Neural cell (in vitro differentiated cells): ENCODE results near the gene SELL. TPM values are rescaled to one million over a fixed set of nuclear protein-coding genes. Genes with fewer than 3 reads are reported as not detected.

ENCODE experiments used
- H2AFZ ChIP-seq: fragments of 200-600, 300-800 bp; sonication (generic), shearing (Covaris generic); 2 replicates; pipeline ENCODE4 v1.6.0; 2014; ENCODE audit warnings: low read depth, mild to moderate bottlenecking, antibody characterized with exemption, low read length, moderate library complexity
- H3F3A ChIP-seq: fragments of 200-600 bp; shearing (Covaris generic); 2 replicates; pipeline ENCODE4 v1.6.1; 2016; ENCODE audit warnings: mild to moderate bottlenecking, moderate library complexity, mixed read lengths, antibody characterized with exemption, low read length; ENCODE audit not compliant: insufficient read depth, poor library complexity, severe bottlenecking
- H3K27ac ChIP-seq: fragments of 200-600, 300-800 bp; sonication (generic), shearing (Covaris generic); 2 replicates; pipeline ENCODE4 v1.5.1; 2014; ENCODE audit warnings: mild to moderate bottlenecking, low read length, moderate library complexity
- H3K27me3 ChIP-seq: fragments of 300-800, 200-600 bp; sonication (generic), shearing (Covaris generic); 2 replicates; pipeline ENCODE4 v1.6.0; 2014; ENCODE audit warnings: mild to moderate bottlenecking, low read depth, low read length, moderate library complexity; ENCODE audit not compliant: insufficient read depth
- H3K36me3 ChIP-seq: fragments of 300-800, 200-600 bp; sonication (generic), shearing (Covaris generic); 2 replicates; pipeline ENCODE4 v1.5.1; 2014; ENCODE audit warnings: mild to moderate bottlenecking, antibody characterized with exemption, low read length, moderate library complexity; ENCODE audit not compliant: insufficient read depth
- H3K4me2 ChIP-seq: fragments of 300-800, 200-600 bp; sonication (generic), shearing (Covaris generic); 2 replicates; pipeline ENCODE4 v1.6.0; 2014; ENCODE audit warnings: mild to moderate bottlenecking, low read length
- H3K4me3 ChIP-seq: fragments of 300-800, 200-600 bp; sonication (generic), shearing (Covaris generic); 2 replicates; pipeline ENCODE4 v1.5.1; 2014; ENCODE audit warnings: mild to moderate bottlenecking, low read length, moderate library complexity
- H3K79me2 ChIP-seq: fragments of 200-600 bp; shearing (Covaris generic); replicated peaks from 2 replicates; pipeline ENCODE4 v1.6.0; 2014; ENCODE audit warnings: mild to moderate bottlenecking, low read length, moderate library complexity; ENCODE audit not compliant: insufficient read depth
- H3K9ac ChIP-seq: fragments of 300-800, 200-600 bp; sonication (generic), shearing (Covaris generic); 2 replicates; pipeline ENCODE4 v1.6.1; 2016; ENCODE audit warnings: mild to moderate bottlenecking, low read length, mixed read lengths
- H3K9me2 ChIP-seq: fragments of 200-600 bp; shearing (Covaris generic); 2 replicates; pipeline ENCODE4 v1.6.1; 2016; ENCODE audit warnings: mild to moderate bottlenecking, low read length, mixed read lengths; ENCODE audit not compliant: insufficient read depth
- H3K9me3 ChIP-seq: fragments of 200-600, 300-800 bp; sonication (generic), shearing (Covaris generic); 2 replicates; pipeline ENCODE4 v1.6.1; 2016; ENCODE audit warnings: mild to moderate bottlenecking, mixed run types, low read length, moderate library complexity, mixed read lengths
- H4K20me1 ChIP-seq: fragments of 200-600 bp; shearing (Covaris generic); 2 replicates; pipeline ENCODE4 v1.6.1; 2016; ENCODE audit warnings: mild to moderate bottlenecking, mixed run types; ENCODE audit not compliant: insufficient read depth
- CTCF ChIP-seq: fragments of 450-650 bp; IDR thresholded peaks from 2 replicates; pipeline ENCODE4 v1.5.1; 2014; ENCODE audit warnings: antibody characterized with exemption, mild to moderate bottlenecking, moderate library complexity; ENCODE audit not compliant: poor library complexity, severe bottlenecking
- EP300 ChIP-seq: fragments of 450-650 bp; conservative IDR thresholded peaks from 2 replicates; pipeline ENCODE4 v1.6.1; 2014; ENCODE audit warnings: antibody characterized with exemption, mild to moderate bottlenecking, moderate library complexity; ENCODE audit not compliant: poor library complexity, severe bottlenecking
- EZH2 ChIP-seq: fragments of 200-600, 300-800 bp; shearing (Covaris generic), sonication (generic); IDR thresholded peaks from 2 replicates; pipeline ENCODE4 v1.6.1; 2014; ENCODE audit warnings: antibody characterized with exemption, low read length, borderline replicate concordance, mild to moderate bottlenecking; ENCODE audit not compliant: insufficient read depth, poor library complexity, severe bottlenecking
- MXI1 ChIP-seq: fragments of 450-650 bp; conservative IDR thresholded peaks from 2 replicates; pipeline ENCODE4 v1.6.1; 2014; ENCODE audit warnings: antibody characterized with exemption, mild to moderate bottlenecking; ENCODE audit not compliant: poor library complexity, severe bottlenecking
- POLR2AphosphoS5 ChIP-seq: IDR thresholded peaks from 2 replicates; pipeline ENCODE4 v1.6.1; 2012
- RAD21 ChIP-seq: fragments of 450-650 bp; conservative IDR thresholded peaks from 2 replicates; pipeline ENCODE4 v1.6.1; 2014; ENCODE audit warnings: antibody characterized with exemption, mild to moderate bottlenecking, moderate library complexity
- REST ChIP-seq: IDR thresholded peaks from 2 replicates; pipeline ENCODE4 v1.6.1; 2012; ENCODE audit warnings: borderline replicate concordance
- SMC3 ChIP-seq: fragments of 450-650 bp; conservative IDR thresholded peaks from 2 replicates; pipeline ENCODE4 v1.6.1; 2014; ENCODE audit warnings: antibody characterized with exemption, mild to moderate bottlenecking, moderate library complexity; ENCODE audit not compliant: poor library complexity
- TAF1 ChIP-seq: IDR thresholded peaks from 2 replicates; pipeline ENCODE4 v1.6.1; 2012; ENCODE audit warnings: low read depth
- polyA plus RNA-seq: library from polyadenylated mRNA; depleted of rRNA; stranded (reverse); fragments of >200 nt; gene quantifications from 2 replicates; pipeline ENCODE4 v1.2.3, GENCODE V29; 2014

Gene SELL
- polyA plus RNA-seq, 1 donor from 2014 or later: not detected

GRCh38 chr1:169746550-169746949, 35.1 kb upstream of the SELL start:
- Histone ChIP-seq H3K27me3 (no peaks in the 10 kb centered on the region), H2AFZ (no peak overlapping the region), H3K27ac (no peak overlapping the region), H3K4me3 (no peak overlapping the region), H3K4me2 (no peak overlapping the region), H3K36me3 (no peaks in the 10 kb centered on the region), H3K79me2 (no peaks in the 10 kb centered on the region), H4K20me1 (no peaks in the 10 kb centered on the region), H3K9me2 (no peaks in the 10 kb centered on the region), H3K9me3 (no peaks in the 10 kb centered on the region), H3F3A (no peaks in the 10 kb centered on the region), H3K9ac (no peak overlapping the region)
- TF ChIP-seq RAD21 (no peak), EZH2 (no peak), SMC3 (no peak), POLR2AphosphoS5 (no peak), TAF1 (no peak), CTCF (no peak), MXI1 (no peak), REST (no peak), EP300 (no peak)

- no peak overlapping the region for H3K27ac ChIP-seq
- no peak for TF ChIP-seq SMC3
- TF ChIP-seq CTCF: no peak
- no peak for TF ChIP-seq EZH2
- TF ChIP-seq RAD21: no peak
- TF ChIP-seq REST: no peak
- no peak for TF ChIP-seq MXI1
- no peak for TF ChIP-seq TAF1
- TF ChIP-seq POLR2AphosphoS5: no peak
- TF ChIP-seq EP300: no peak
- H3K4me2 ChIP-seq: no peak overlapping the region
- H3F3A ChIP-seq: no peaks in the 10 kb centered on the region
- no peak overlapping the region for H3K4me3 ChIP-seq
- H2AFZ ChIP-seq: no peak overlapping the region
- no peaks in the 10 kb centered on the region for H3K9me3 ChIP-seq
- H3K79me2 ChIP-seq: no peaks in the 10 kb centered on the region
- H3K9ac ChIP-seq: no peak overlapping the region
- H3K36me3 ChIP-seq: no peaks in the 10 kb centered on the region
- H4K20me1 ChIP-seq: no peaks in the 10 kb centered on the region
- H3K27me3 ChIP-seq: no peaks in the 10 kb centered on the region
- H3K9me2 ChIP-seq: no peaks in the 10 kb centered on the region
Measured at GRCh38 chr1:169745015-169745861, 33.8 kb upstream of the SELL start.
